HepG2 (cell line): ENCODE measurements around the gene RIPOR3.

Experiments used
- CREB1 ChIP-seq, 2 experiments: fragments of 450-650 bp in 1 of 2; IDR thresholded peaks; 2 replicates each; pipeline ENCODE4 v1.6.1; 2016 to 2017; ENCODE audit warnings: control low read depth in 1 of 2, mild to moderate bottlenecking in 1 of 2, missing compliant biosample characterization in 1 of 2, missing genetic modification characterization in 1 of 2
- CTCF ChIP-seq: sonication (generic); formaldehyde crosslinking; IDR thresholded peaks from 2 replicates; pipeline ENCODE4 v1.5.0; 2020; ENCODE audit warnings: mild to moderate bottlenecking, missing genetic modification reagents, moderate library complexity
- E2F2 ChIP-seq: sonication (generic); formaldehyde crosslinking; IDR thresholded peaks from 2 replicates; pipeline ENCODE4 v1.4.0; 2020; ENCODE audit warnings: missing genetic modification reagents, borderline replicate concordance
- FOXA1 ChIP-seq, 2 experiments: fragments of 450-650 bp in 1 of 2; sonication (generic) in 1 of 2; formaldehyde crosslinking in 1 of 2; IDR thresholded peaks; 2 replicates each; pipeline versions ENCODE4 v1.4.0 to v1.6.1; 2016 to 2020; ENCODE audit warnings: missing genetic modification reagents in 1 of 2
- FOXM1 ChIP-seq: sonication (generic); formaldehyde crosslinking; IDR thresholded peaks from 2 replicates; pipeline ENCODE4 v1.5.0; 2020; ENCODE audit warnings: missing genetic modification reagents
- PCBP2 ChIP-seq: fragments of 200-400 bp; formaldehyde crosslinking; optimal IDR thresholded peaks from 2 replicates; pipeline ENCODE3; 2018; ENCODE audit warnings: low read length, low read depth; ENCODE audit not compliant: poor library complexity, severe bottlenecking
- POLR2A ChIP-seq, 2 experiments: IDR thresholded peaks; 2 replicates each; pipeline ENCODE4 v1.6.1; 2011; ENCODE audit warnings: low read depth in 2 of 2, low read length in 2 of 2, mild to moderate bottlenecking in 1 of 2, moderate library complexity in 1 of 2; ENCODE audit not compliant: insufficient read depth in 1 of 2
- TAF1 ChIP-seq: sonication (generic); formaldehyde crosslinking; IDR thresholded peaks from 2 replicates; pipeline ENCODE4 v1.4.0; 2020; ENCODE audit warnings: missing genetic modification reagents
- THAP9 ChIP-seq: sonication (generic); formaldehyde crosslinking; IDR thresholded peaks from 2 replicates; pipeline ENCODE4; 2020; ENCODE audit warnings: missing genetic modification reagents, mild to moderate bottlenecking, borderline replicate concordance
- ZNF335 ChIP-seq: sonication (generic); formaldehyde crosslinking; IDR thresholded peaks from 2 replicates; pipeline ENCODE4 v1.4.0; 2020; ENCODE audit warnings: missing genetic modification reagents
- TF ChIP-seq, protein P1 (sequence below): sonication (generic); formaldehyde crosslinking; IDR thresholded peaks from 2 replicates; pipeline ENCODE4 v1.8.1; 2023; ENCODE audit warnings: missing genetic modification reagents, inconsistent platforms, borderline replicate concordance
- TF ChIP-seq, protein P2 (sequence below): sonication (generic); formaldehyde crosslinking; conservative IDR thresholded peaks from 2 replicates; pipeline ENCODE4 v1.4.0; 2020; ENCODE audit warnings: missing genetic modification reagents

GRCh38 chr20:50536333-50536732 is 155.0 kb downstream of the RIPOR3 start:
- TF ChIP-seq E2F2 (CRISPR knock-in tag) (no peak), CTCF (no peak), FOXM1 (CRISPR knock-in tag) (no peak), PCBP2 (no peak), TAF1 (no peak), POLR2A (IDR thresholded peaks at IDR 0.05; ENCODE audit: insufficient read depth in 1 of 2, low read depth in 2 of 2, low read length in 2 of 2) (no peak), ZNF335 (CRISPR knock-in tag) (no peak), FOXA1 (IDR thresholded peaks at IDR 0.05) (no peak), FOXA1 (CRISPR knock-in tag; IDR thresholded peaks at IDR 0.05) (no peak), THAP9 (CRISPR knock-in tag) (no peak), CREB1 (IDR thresholded peaks at IDR 0.05) (no peak), CREB1 (CRISPR knock-in tag; IDR thresholded peaks at IDR 0.05) (no peak)
- TF ChIP-seq, protein P1, sequence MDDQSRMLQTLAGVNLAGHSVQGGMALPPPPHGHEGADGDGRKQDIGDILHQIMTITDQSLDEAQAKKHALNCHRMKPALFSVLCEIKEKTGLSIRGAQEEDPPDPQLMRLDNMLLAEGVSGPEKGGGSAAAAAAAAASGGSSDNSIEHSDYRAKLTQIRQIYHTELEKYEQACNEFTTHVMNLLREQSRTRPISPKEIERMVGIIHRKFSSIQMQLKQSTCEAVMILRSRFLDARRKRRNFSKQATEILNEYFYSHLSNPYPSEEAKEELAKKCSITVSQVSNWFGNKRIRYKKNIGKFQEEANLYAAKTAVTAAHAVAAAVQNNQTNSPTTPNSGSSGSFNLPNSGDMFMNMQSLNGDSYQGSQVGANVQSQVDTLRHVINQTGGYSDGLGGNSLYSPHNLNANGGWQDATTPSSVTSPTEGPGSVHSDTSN (CRISPR knock-in tag), result no peak
- TF ChIP-seq, protein P2, sequence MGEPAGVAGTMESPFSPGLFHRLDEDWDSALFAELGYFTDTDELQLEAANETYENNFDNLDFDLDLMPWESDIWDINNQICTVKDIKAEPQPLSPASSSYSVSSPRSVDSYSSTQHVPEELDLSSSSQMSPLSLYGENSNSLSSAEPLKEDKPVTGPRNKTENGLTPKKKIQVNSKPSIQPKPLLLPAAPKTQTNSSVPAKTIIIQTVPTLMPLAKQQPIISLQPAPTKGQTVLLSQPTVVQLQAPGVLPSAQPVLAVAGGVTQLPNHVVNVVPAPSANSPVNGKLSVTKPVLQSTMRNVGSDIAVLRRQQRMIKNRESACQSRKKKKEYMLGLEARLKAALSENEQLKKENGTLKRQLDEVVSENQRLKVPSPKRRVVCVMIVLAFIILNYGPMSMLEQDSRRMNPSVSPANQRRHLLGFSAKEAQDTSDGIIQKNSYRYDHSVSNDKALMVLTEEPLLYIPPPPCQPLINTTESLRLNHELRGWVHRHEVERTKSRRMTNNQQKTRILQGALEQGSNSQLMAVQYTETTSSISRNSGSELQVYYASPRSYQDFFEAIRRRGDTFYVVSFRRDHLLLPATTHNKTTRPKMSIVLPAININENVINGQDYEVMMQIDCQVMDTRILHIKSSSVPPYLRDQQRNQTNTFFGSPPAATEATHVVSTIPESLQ (CRISPR knock-in tag), result no peak
